Skeletal muscle tissue (tissue), 4 donors: ENCODE measurements around the gene SMPDL3B. TPM values are rescaled to one million over a fixed set of nuclear protein-coding genes. Genes with fewer than 3 reads are reported as not detected.
A peak's percentile ranks its signal among the peaks of the same experiment; 100 is the strongest.

Source experiments
- H3K27ac ChIP-seq: one replicate; pipeline ENCODE4 v1.7.0; 2013; ENCODE audit warnings: mild to moderate bottlenecking, low read depth, low read length, inconsistent platforms
- H3K27me3 ChIP-seq, 3 donors: one replicate each; pipeline ENCODE4 v1.7.0; 2013; ENCODE audit warnings: low read length in 3 of 3; ENCODE audit not compliant: control insufficient read depth in 3 of 3, insufficient read depth in 3 of 3
- H3K36me3 ChIP-seq, 3 donors: one replicate each; pipeline ENCODE4 v1.7.0; 2013; ENCODE audit warnings: low read length in 3 of 3; ENCODE audit not compliant: control insufficient read depth in 3 of 3, insufficient read depth in 3 of 3
- H3K4me1 ChIP-seq, 3 donors: one replicate each; pipeline ENCODE4 v1.7.0; 2013; ENCODE audit warnings: low read length in 3 of 3, mild to moderate bottlenecking in 3 of 3; ENCODE audit not compliant: control insufficient read depth in 3 of 3, insufficient read depth in 3 of 3
- H3K4me3 ChIP-seq, 3 donors: one replicate each; pipeline ENCODE4 v1.7.0; 2013; ENCODE audit warnings: low read length in 3 of 3
- H3K9ac ChIP-seq, 3 donors: one replicate each; pipeline ENCODE4 v1.7.0; 2013; ENCODE audit warnings: low read length in 3 of 3, mild to moderate bottlenecking in 3 of 3, moderate library complexity in 2 of 3, low read depth in 1 of 3
- H3K9me3 ChIP-seq, 3 donors: one replicate each; pipeline ENCODE4 v1.7.0; 2013; ENCODE audit warnings: low read length in 3 of 3; ENCODE audit not compliant: control insufficient read depth in 3 of 3
- total RNA-seq: library from RNA; depleted of rRNA; stranded (reverse); fragments of >200 nt; gene quantifications from one replicate; pipeline ENCODE4 v1.2.3, GENCODE V29; 2014
- donor health status: Osteomylitis.

The SMPDL3B gene
- total RNA-seq: not detected

GRCh38 chr1:27934818-27935549 lies at the start of gene SMPDL3B:
Gene SMPDL3B, plus strand, starts transcription at chr1:27935000. Its CDS starts 184 bp downstream, at chr1:27935184.
- no peak within 1 kb of the TSS for H3K27ac ChIP-seq
- H3K9ac ChIP-seq: peak within 1 kb of the TSS in 1 of 3 donors; percentile 16
- no peaks in the 10 kb centered on the region for H3K36me3 ChIP-seq
- H3K4me3 ChIP-seq: peak within 1 kb of the TSS in 2 of 3 donors; percentile 25 to 35
- H3K9me3 ChIP-seq: no peaks in the 10 kb centered on the region
- peaks cover 0 to 9% (median 8%) of the 10 kb centered on the region in 3 donors for H3K4me1 ChIP-seq
- peaks cover 14 to 33% (median 17%) of the 10 kb centered on the region in 3 donors for H3K27me3 ChIP-seq

- H3K4me3 ChIP-seq: no peak overlapping the region
- H3K27ac ChIP-seq: peak overlapping the region; percentile 62
- peaks cover 0 to 6% (median 4%) of the 10 kb centered on the region in 3 donors for H3K36me3 ChIP-seq
- H3K27me3 ChIP-seq: no peaks in the 10 kb centered on the region
- H3K9ac ChIP-seq: no peak overlapping the region
- H3K4me1 ChIP-seq: peaks cover 0 to 10% (median 0%) of the 10 kb centered on the region in 3 donors
- no peaks in the 10 kb centered on the region for H3K9me3 ChIP-seq
Measured at GRCh38 chr1:27885114-27885528, 49.7 kb upstream of the SMPDL3B start.

GRCh38 chr1:27885621-27886352 lies 49.0 kb upstream of the SMPDL3B start:
- H3K27ac ChIP-seq: peak overlapping the region; percentile 62
- no peaks in the 10 kb centered on the region for H3K27me3 ChIP-seq
- no peaks in the 10 kb centered on the region for H3K9me3 ChIP-seq
- H3K36me3 ChIP-seq: peaks cover 0 to 6% (median 4%) of the 10 kb centered on the region in 3 donors
- no peak overlapping the region for H3K9ac ChIP-seq
- H3K4me1 ChIP-seq: peaks cover 0 to 10% (median 0%) of the 10 kb centered on the region in 3 donors
- no peak overlapping the region for H3K4me3 ChIP-seq

GRCh38 chr1:27886353-27886679 lies 48.5 kb upstream of the SMPDL3B start:
- no peaks in the 10 kb centered on the region for H3K9me3 ChIP-seq
- H3K9ac ChIP-seq: no peak overlapping the region
- H3K4me3 ChIP-seq: no peak overlapping the region
- H3K4me1 ChIP-seq: peaks cover 0 to 10% (median 0%) of the 10 kb centered on the region in 3 donors
- H3K27me3 ChIP-seq: no peaks in the 10 kb centered on the region
- H3K36me3 ChIP-seq: peaks cover 5 to 9% (median 7%) of the 10 kb centered on the region in 3 donors
- peak overlapping the region; percentile 40 for H3K27ac ChIP-seq

GRCh38 chr1:27886744-27887143 lies 48.1 kb upstream of the SMPDL3B start:
- peaks cover 10 to 13% (median 10%) of the 10 kb centered on the region in 3 donors for H3K36me3 ChIP-seq
- H3K4me3 ChIP-seq: no peak overlapping the region
- H3K27me3 ChIP-seq: no peaks in the 10 kb centered on the region
- no peaks in the 10 kb centered on the region for H3K9me3 ChIP-seq
- H3K4me1 ChIP-seq: peaks cover 0 to 10% (median 0%) of the 10 kb centered on the region in 3 donors
- no peak overlapping the region for H3K9ac ChIP-seq
- no peak overlapping the region for H3K27ac ChIP-seq

- no peak overlapping the region for H3K27ac ChIP-seq
- no peaks in the 10 kb centered on the region for H3K9me3 ChIP-seq
- peaks cover 0 to 10% (median 0%) of the 10 kb centered on the region in 3 donors for H3K4me1 ChIP-seq
- H3K36me3 ChIP-seq: peaks cover 16 to 20% (median 16%) of the 10 kb centered on the region in 3 donors
- H3K4me3 ChIP-seq: no peak overlapping the region
- H3K9ac ChIP-seq: no peak overlapping the region
- no peaks in the 10 kb centered on the region for H3K27me3 ChIP-seq
Measured at GRCh38 chr1:27887215-27888021, 47.4 kb upstream of the SMPDL3B start.

GRCh38 chr1:27889506-27889905 lies 45.3 kb upstream of the SMPDL3B start:
- no peaks in the 10 kb centered on the region for H3K27me3 ChIP-seq
- no peak overlapping the region for H3K9ac ChIP-seq
- no peak overlapping the region for H3K27ac ChIP-seq
- H3K9me3 ChIP-seq: no peaks in the 10 kb centered on the region
- H3K36me3 ChIP-seq: peaks cover 34 to 39% (median 37%) of the 10 kb centered on the region in 3 donors
- H3K4me1 ChIP-seq: peaks cover 0 to 2% (median 0%) of the 10 kb centered on the region in 3 donors
- H3K4me3 ChIP-seq: no peak overlapping the region

- no peak overlapping the region for H3K9ac ChIP-seq
- no peak overlapping the region for H3K4me3 ChIP-seq
- H3K9me3 ChIP-seq: no peaks in the 10 kb centered on the region
- peaks cover 43 to 54% (median 52%) of the 10 kb centered on the region in 3 donors for H3K36me3 ChIP-seq
- H3K4me1 ChIP-seq: no peaks in the 10 kb centered on the region
- H3K27ac ChIP-seq: peak overlapping the region; percentile 32
- no peaks in the 10 kb centered on the region for H3K27me3 ChIP-seq
Measured at GRCh38 chr1:27891196-27891889, 43.5 kb upstream of the SMPDL3B start.

GRCh38 chr1:27894521-27894920 lies 40.3 kb upstream of the SMPDL3B start:
- Histone ChIP-seq H3K36me3 (peaks cover 49 to 64% (median 60%) of the 10 kb centered on the region in 3 donors), H3K4me1 (no peaks in the 10 kb centered on the region), H3K9me3 (no peaks in the 10 kb centered on the region), H3K4me3 (no peak overlapping the region), H3K27ac (no peak overlapping the region), H3K27me3 (no peaks in the 10 kb centered on the region), H3K9ac (no peak overlapping the region)
